A673 (cell line): ENCODE results near the gene RNF19B. TPM values are rescaled to one million over a fixed set of nuclear protein-coding genes. Genes with fewer than 3 reads are reported as not detected.

Source experiments
- BruUV-seq: library from RNA; stranded (reverse); fragments of 400-500 nt; replicated peaks from 2 replicates; lab custom pipeline; 2021; lab: Mats Ljungman, UMichigan
- CTCF ChIA-PET: fragments of 300-600 bp; sonication (Branson Sonifier 250); formaldehyde crosslinking; loops from one replicate; lab custom pipeline; 2022; ENCODE audit warnings: antibody characterized with exemption; lab: Charles Lee
- POLR2A ChIA-PET: fragments of 300-600 bp; sonication (Branson Sonifier 250); formaldehyde crosslinking; loops from one replicate; lab custom pipeline; 2022; ENCODE audit warnings: antibody characterized with exemption; ENCODE audit not compliant: low non-redundant PET; lab: Charles Lee
- DNase-seq: peaks from one replicate; pipeline ENCODE4 v3.0.0-alpha.2; 2015; ENCODE audit warnings: low spot score
- H3K27ac ChIP-seq: fragments of 200-600 bp; sonication (generic); 2 replicates; pipeline ENCODE4 v1.5.1; 2016; ENCODE audit warnings: mixed run types, low read depth, mild to moderate bottlenecking, mixed read lengths, antibody characterized with exemption, low read length; ENCODE audit not compliant: poor library complexity, severe bottlenecking
- H3K27me3 ChIP-seq: fragments of 200-600 bp; sonication (generic); replicated peaks from 2 replicates; pipeline ENCODE4 v1.6.1; 2017; ENCODE audit warnings: mixed run types, low read depth, mild to moderate bottlenecking, mixed read lengths, antibody characterized with exemption, low read length; ENCODE audit not compliant: insufficient read depth, poor library complexity
- H3K36me3 ChIP-seq: fragments of 200-600 bp; sonication (generic); 2 replicates; pipeline ENCODE4 v1.6.1; 2016; ENCODE audit warnings: mixed run types, mild to moderate bottlenecking, mixed read lengths, antibody characterized with exemption, low read length; ENCODE audit not compliant: insufficient read depth, poor library complexity, severe bottlenecking
- H3K4me1 ChIP-seq: fragments of 200-600 bp; sonication (generic); 2 replicates; pipeline ENCODE4 v1.6.1; 2017; ENCODE audit warnings: mixed run types, mild to moderate bottlenecking, mixed read lengths, antibody characterized with exemption, low read length; ENCODE audit not compliant: insufficient read depth, poor library complexity, severe bottlenecking
- H3K4me3 ChIP-seq: fragments of 200-600 bp; sonication (generic); 2 replicates; pipeline ENCODE4 v1.5.1; 2016; ENCODE audit warnings: low read depth, mixed run types, mild to moderate bottlenecking, mixed read lengths, low read length; ENCODE audit not compliant: poor library complexity, severe bottlenecking
- H3K9me3 ChIP-seq: fragments of 200-600 bp; sonication (generic); 2 replicates; pipeline ENCODE4 v1.6.1; 2016; ENCODE audit warnings: mixed run types, low read depth, mild to moderate bottlenecking, mixed read lengths, antibody characterized with exemption, low read length; ENCODE audit not compliant: poor library complexity, severe bottlenecking
- CTCF ChIP-seq: fragments of 300-800, 200-600 bp; sonication (generic); conservative IDR thresholded peaks from 2 replicates; pipeline ENCODE4 v1.5.1; 2017; ENCODE audit warnings: low read depth, mild to moderate bottlenecking, antibody characterized with exemption, low read length, moderate library complexity, mixed read lengths
- EZH2 ChIP-seq: fragments of 200-600 bp; sonication (generic); IDR thresholded peaks from 2 replicates; pipeline ENCODE4 v1.6.1; 2017; ENCODE audit warnings: borderline replicate concordance, low read depth, mild to moderate bottlenecking, mixed read lengths, antibody characterized with exemption, low read length; ENCODE audit not compliant: poor library complexity, severe bottlenecking
- intact Hi-C: fragments of 100-400 bp; cut with micrococcal nuclease; formaldehyde crosslinking; loops from one replicate; pipeline ENCODE4 v1.10.0; 2022; ENCODE audit not compliant: unreplicated experiment
- total RNA-seq: library from RNA; stranded (reverse); gene quantifications from 2 replicates; pipeline ENCODE4 v1.2.3, GENCODE V29; 2021

Gene RNF19B
- total RNA-seq, 1 experiment from 2014 or later = 14.3 TPM

GRCh38 chr1:32894019-32894600 is 70.5 kb downstream of the RNF19B start:
- Histone ChIP-seq H3K36me3 (no peaks in the 10 kb centered on the region), H3K9me3 (no peaks in the 10 kb centered on the region), H3K4me1 (peaks cover 14% of the 10 kb centered on the region), H3K4me3 (peak overlapping the region; percentile 55), H3K27ac (no peak overlapping the region), H3K27me3 (no peaks in the 10 kb centered on the region)
- intact Hi-C loops = no loop called here
- BruUV-seq = no TSS peak
- CTCF ChIA-PET = interaction anchor here (0.6 to 2.2 kb wide), 3 partner anchors 18 to 355 kb away, joined by 3 to 13 read pairs (median 4); partner anchors contain the start of gene ZBTB8A
- TF ChIP-seq CTCF = no peak
- no peak for TF ChIP-seq EZH2
- POLR2A ChIA-PET = interaction anchor here (0.6 kb wide), 1 partner anchor 168 kb away, joined by 4 read pairs; no protein-coding TSS in a partner anchor
- no peak for DNase-seq

- BruUV-seq = no TSS peak
- CTCF ChIA-PET = interaction anchor here (0.5 to 2.2 kb wide), 6 partner anchors 15 to 679 kb away, joined by 3 to 13 read pairs (median 6); no protein-coding TSS in a partner anchor
- POLR2A ChIA-PET = interaction anchor here (0.6 kb wide), 1 partner anchor 169 kb away, joined by 4 read pairs; no protein-coding TSS in a partner anchor
- no peak for TF ChIP-seq EZH2
- TF ChIP-seq CTCF = peak; percentile 37; the same call in 1 of the 2 replicates
- peak overlapping the region; percentile 55 for H3K4me3 ChIP-seq
- no peaks in the 10 kb centered on the region for H3K9me3 ChIP-seq
- no peaks in the 10 kb centered on the region for H3K27me3 ChIP-seq
- DNase-seq = peak; percentile 67
- no peak overlapping the region for H3K27ac ChIP-seq
- H3K36me3 ChIP-seq = no peaks in the 10 kb centered on the region
- intact Hi-C loops = no loop called here
- peaks cover 14% of the 10 kb centered on the region for H3K4me1 ChIP-seq
These were observed 71.2 kb downstream of the RNF19B start for GRCh38 chr1:32893198-32894018.

GRCh38 chr1:32892368-32893197 is 72.0 kb downstream of the RNF19B start:
- peak; percentile 81 for DNase-seq
- intact Hi-C loops = no loop called here
- POLR2A ChIA-PET = no interaction called here

More at GRCh38 chr1:32892368-32893197, 72.0 kb downstream of the RNF19B start:
- CTCF ChIA-PET = interaction anchor here (0.5 to 2.2 kb wide), 8 partner anchors 12 to 741 kb away, joined by 3 to 13 read pairs (median 6); no protein-coding TSS in a partner anchor
- no peak overlapping the region for H3K27ac ChIP-seq
- no peaks in the 10 kb centered on the region for H3K9me3 ChIP-seq
- no peaks in the 10 kb centered on the region for H3K36me3 ChIP-seq
- TF ChIP-seq CTCF (peak; percentile 64), EZH2 (no peak)
- H3K27me3 ChIP-seq = peaks cover 2% of the 10 kb centered on the region
- BruUV-seq = no TSS peak
- peaks cover 14% of the 10 kb centered on the region for H3K4me1 ChIP-seq
- H3K4me3 ChIP-seq = peak overlapping the region; percentile 55
